ENCODE data around the gene SASH1.

- TF ChIP-seq EZH2 (IDR thresholded peaks at IDR 0.05; ENCODE audit: insufficient read depth, poor library complexity, severe bottlenecking) (no peak), EZH2phosphoT487 (IDR thresholded peaks at IDR 0.05; ENCODE audit: insufficient read depth, low read depth) (no peak)
These were observed 236.4 kb downstream of the SASH1 start for GRCh38 chr6:148578837-148579565.

All from GM23248 (cell line).